GM21723 (cell line): ENCODE data around the gene TTLL8.

Experiments used
- ATAC-seq: cut with Tn5 transposase; IDR thresholded peaks from one replicate; pipeline ENCODE4 v1.9.1; 2021; ENCODE audit warnings: mild to moderate bottlenecking, moderate library complexity; ENCODE audit not compliant: unreplicated experiment

The TTLL8 gene

DNA sequence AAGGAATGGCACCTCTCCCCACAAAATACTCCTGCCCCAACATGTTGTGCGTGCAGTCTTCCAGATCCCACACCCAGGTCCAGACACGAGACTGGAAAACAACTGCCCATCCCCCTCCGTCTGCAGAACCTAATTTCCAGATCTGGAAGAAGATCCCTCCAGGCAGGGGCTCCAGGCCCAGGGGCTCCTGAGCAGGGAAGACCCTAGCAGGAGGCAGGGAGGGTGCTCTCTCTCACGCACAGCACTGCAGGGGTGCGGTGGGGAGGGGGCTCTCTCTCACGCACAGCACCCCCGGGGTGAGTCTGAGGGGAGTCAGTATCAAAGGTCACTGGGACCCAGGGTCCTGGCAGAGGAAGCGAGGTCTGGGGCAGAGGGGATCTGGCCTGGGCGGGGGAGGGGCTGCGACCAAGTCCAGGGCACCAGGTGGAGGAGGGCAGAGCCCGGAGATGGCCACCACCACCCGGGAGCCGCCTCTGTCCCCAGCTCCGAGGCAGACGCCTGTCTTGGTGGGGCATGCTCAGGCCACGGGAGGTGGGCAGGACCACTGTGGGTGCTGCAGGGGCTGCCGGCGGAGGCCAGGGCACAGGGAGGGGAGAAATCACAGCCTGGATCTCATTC lies 25.5 kb upstream of the TTLL8 start:
- ATAC-seq, result no peak

DNA sequence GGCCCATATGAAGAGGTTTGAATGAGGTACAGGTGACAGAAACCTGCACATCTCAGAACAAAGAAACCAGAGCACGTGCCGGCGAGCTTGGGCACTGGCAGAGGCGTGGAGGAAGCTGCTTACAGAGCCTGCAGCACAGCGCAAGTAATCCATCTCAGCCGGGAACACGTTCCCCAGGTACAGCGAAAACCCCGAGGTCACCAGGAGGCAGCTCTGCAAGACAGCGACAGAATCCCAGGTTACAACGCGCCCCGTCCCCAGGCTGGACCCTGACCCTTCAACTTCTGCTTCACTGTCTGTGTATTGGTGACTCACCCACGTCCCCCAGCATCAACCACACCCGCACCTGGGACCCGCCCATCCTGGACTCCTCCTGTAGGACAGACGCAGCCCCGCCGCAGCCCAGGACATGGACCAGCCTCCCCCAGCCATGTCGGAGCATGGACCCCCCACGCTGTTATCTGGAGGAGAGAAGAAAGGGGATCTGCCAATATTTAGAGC lies 24.9 kb upstream of the TTLL8 start:
- no peak for ATAC-seq

DNA sequence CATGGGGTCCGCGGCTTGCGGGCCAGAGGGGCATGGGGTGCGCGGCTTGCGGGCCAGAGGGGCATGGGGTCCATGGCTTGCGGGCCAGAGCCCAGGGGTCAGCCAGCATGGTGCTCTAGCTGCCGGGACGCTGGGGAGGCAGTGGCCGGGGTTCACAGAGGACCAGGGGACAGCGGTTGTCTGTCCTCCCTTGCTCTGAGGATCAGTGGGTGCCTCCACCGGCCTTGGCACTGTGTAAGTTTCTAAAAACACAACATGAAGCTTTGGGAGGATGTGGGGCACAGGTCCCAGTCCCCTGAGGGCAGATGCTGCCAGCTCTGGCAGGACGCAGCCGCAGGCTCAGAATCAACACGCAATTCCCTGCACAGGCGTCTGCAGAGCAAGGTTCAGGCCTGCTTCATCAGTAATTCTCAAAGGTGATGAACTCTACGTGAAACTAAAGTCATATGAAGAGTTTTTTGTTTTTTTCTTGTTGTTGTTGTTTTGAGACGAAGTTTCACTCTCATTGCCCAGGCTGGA lies 24.2 kb upstream of the TTLL8 start:
- ATAC-seq, result no peak

DNA sequence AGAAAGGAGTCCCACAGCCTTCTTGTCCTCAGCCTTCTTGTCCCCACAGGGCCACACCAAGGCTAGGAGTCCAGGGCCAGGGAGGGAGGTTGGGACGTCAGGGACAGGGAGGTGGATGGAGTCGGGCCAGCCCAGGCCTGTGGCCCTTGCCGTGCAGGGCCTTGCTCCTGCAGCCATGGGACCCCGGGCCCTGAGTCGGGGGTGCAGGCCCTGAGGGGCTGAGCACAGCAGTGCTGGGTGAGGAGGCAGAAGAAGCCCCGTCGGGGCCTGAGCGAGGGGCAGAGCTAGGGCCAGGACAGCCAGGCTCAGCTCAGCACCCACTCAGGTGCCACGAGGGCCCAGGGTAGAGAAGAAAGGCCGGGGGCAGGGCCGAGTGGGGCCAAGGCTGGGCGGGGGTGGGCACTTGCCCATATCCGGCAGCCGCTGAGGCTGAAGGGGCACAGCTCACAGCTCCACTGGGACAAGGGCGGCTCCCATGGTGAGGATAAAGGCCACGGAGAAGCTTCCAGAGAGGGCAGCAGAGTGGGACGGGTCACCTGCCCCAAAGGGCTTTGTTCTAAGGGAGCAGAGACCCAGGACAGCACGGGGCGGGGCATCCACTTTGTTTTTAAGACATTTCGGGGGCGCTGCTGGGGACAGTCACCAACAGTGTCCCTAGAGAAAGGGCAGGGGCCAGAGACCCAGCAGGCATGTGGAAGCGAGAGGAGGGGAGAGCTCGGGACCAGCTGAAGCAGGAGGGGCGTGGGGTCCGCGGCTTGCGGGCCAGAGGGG lies 23.5 kb upstream of the TTLL8 start:
- ATAC-seq, result no peak

DNA sequence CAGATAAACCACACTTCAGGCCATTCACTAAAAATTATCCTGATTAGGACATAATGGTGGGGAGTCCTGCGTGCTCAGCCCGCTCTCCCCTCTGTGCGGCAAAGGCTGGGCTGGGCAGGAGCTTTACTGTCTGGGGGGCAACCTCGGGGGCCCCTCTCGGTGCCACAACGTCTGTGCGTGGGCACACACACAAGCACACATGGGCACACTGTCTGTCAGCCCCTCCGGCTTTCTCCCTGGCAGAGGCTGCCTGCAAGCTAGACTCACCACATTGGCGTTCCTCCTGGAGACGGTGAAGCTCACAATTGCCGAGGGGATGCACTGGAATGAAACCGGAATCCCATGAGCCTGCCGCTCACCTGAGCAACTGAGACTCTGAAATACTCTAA lies 22.0 kb upstream of the TTLL8 start:
- ATAC-seq, result no peak

DNA sequence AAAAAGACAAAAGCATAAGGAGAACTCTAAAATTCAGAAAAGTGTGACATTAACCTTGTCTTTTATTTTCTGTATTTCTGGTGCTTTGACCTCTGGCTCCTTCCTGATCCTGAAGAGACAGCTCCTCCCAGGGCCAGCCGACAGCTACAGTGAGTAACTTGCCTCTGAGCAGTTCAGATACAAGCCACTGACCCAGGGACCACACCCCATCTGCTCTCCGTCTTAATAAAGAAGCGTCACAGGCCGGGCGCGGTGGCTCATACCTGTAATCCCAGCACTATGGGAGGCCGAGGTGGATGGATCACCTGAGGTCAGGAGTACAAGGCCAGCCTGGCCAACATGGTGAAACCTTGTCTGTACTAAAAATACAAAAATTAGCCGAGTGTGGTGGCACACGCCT lies 20.7 kb upstream of the TTLL8 start:
- no peak for ATAC-seq

DNA sequence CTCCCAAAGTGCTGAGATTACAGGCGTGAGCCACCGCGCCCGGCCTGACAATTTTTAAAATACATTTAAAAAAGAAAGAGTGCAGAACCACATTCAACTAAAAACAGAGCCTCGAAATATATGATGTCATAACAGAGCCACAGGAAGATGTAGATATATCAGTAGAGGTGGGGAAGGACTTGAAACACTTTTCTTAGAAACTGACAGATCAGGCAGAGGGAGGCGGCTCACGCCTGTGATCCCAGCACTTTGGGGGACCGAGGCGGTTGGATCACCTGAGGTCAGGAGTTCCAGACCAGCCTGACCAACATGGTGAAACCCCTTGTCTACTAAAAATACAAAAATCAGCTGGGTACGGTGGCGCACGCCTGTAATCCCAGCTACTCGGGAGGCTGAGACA lies 20.1 kb upstream of the TTLL8 start:
- no peak for ATAC-seq

DNA sequence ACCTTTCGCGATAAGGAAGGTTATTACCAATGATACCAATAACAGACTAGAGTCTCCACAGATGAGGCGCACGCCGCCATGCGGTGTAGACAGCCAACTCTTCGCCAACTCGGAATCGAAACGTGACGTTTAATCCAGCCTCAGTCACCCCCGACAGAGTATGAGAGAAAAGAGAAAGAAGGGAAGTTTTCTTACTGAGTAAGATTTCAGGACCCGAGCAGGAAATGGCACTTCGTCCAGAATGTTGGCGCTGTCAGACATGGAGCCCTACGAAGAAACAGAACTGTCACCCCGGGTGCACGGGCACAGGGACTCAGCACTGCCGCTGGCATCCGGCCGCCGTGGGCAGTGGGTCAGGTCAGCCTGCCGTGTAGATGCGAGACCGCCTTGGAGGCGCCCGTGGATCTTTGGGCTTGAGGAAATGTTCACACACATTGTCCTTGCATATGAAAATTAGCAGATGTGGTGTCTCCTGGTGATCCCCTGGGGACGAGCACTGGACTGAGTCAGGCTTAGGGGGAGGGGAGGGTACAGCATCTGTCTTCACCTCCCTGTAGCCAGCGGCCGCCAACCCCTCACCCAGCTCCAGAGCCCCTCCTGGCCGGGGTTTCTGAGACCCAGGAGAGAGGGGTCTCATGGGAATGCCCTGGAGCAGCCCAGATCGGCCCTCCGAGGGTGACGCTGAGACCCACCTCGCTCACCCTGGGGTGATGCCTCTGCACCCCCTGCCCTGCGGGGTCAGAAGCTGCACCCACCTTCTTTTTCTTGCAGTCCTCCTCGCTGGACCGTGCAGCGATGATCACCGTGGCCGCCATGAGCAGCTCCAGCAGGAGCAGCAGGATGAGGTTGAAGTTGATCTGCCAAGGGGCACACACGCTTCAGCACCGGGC lies 18.8 kb upstream of the TTLL8 start:
- ATAC-seq, result no peak

DNA sequence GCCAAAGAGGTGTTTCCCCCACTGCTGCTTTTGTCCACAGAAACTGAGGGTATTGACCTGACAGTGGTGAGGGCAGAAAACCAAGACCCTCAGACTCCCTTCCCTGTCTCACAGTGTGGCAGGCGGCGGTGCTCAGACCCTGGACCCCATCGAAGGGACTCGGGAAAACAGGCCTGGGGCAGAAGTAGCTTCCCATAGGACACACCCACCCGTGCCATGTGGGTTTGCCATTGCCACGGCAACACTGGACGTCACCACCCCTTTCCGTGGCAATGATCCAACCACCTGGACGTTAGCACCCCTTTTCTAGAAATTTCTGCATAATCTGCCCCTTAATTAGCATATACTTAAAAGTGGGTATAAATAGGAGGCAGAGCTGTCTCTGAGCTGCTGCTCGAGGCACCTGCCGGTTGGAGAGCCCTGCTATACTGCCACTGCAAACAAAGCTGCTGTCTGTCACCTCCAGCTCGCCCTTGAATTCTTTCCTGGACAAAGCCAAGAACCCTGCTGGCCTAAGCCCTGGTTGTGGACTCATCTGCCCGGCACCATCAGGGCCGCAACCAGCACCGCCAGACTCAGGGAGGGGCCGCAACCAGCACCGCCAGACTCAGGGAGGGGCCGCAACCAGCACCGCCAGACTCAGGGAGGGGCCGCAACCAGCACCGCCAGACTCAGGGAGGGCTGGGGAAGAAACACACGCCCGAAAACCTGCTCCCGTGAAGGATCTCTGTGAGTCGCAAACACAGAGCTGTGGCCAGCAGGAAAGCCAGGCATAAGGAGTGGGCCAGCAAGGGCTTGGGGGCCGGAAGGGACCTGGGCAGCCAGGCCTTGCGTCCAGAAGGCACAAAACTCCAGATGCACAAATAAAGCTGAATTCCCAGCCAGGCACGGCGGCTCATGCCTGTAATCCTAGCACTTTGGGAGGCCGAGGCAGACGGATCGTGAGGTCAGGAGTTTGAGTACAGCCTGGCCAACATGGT lies 16.7 kb upstream of the TTLL8 start:
- no peak for ATAC-seq

DNA sequence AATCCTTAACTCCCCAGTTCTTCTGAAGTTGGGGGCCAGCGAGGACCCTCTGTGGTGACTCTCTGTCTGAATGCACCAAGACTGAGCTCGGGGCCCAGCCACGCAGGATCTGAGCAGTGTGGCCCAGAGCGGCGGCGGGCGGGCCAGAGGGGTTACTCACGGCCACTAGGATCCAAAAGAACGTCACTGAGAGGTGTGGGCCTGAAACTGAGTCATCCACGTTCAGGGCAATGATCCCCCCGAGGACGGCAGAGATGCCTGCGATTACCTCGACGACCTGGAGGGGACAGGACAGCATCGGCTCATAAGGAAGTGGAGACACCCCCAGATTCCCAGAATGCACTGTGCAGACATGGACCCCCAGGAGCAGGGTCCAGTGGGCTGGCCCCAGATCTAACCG lies 16.0 kb upstream of the TTLL8 start:
- ATAC-seq, result no peak

DNA sequence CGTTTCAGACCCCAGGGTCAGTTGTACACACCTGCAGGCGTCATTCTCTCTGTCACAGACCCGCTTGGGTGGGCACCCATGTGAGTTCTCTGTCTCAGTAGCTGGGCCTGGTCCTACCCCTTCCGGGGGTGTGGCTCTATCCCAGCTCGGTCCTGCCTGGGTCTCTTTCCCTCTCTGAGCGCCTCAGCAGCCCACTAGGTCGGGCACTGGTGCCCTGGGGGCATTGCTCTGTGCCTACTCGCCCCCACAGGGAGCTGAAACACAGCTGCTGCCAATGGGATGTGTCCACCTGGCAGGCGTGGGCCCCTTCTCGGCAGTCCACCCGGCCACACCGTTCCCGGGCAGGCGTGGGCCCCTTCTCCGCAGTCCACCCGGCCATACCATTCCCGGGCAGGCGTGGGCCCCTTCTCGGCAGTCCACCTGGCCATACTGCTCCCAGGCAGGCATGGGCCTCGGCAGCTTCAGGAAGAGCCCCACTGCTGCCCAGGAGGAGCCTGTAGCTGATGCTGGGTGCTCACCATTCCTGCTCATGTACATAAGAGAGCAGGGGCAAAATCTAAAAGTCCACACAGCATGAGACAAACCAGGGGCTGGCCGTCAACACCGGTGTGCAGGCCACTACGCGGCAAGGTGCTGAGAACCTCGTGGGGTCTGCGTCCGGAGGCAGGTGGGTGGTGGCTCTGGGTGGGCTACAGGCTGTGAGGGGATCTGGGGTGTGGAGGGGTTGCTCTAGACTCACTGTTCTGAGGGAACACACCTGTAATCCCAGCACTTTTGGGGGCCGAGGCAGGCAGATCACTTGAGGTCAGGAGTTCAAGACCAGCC lies 14.8 kb upstream of the TTLL8 start:
- no peak for ATAC-seq

DNA sequence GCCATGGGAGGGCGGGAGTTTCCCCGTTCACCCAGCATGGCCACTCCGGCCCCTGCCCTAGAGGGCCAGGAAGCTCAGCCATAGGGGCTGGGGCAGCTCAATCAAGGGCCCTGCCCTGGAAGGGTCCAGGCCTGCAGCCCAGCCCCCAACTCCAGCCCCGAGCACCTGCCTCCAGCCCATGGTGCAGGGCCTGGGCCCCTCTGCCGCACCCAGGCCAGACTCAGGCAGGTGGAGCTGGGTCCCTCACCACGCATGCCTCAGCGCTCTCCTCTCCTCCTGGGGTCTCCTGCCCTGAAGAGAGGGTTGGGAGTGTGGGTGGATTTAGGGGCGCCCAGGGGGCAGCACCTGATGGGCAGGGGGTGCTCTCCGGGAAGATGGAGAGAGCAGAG lies 14.1 kb upstream of the TTLL8 start:
- ATAC-seq, result no peak

DNA sequence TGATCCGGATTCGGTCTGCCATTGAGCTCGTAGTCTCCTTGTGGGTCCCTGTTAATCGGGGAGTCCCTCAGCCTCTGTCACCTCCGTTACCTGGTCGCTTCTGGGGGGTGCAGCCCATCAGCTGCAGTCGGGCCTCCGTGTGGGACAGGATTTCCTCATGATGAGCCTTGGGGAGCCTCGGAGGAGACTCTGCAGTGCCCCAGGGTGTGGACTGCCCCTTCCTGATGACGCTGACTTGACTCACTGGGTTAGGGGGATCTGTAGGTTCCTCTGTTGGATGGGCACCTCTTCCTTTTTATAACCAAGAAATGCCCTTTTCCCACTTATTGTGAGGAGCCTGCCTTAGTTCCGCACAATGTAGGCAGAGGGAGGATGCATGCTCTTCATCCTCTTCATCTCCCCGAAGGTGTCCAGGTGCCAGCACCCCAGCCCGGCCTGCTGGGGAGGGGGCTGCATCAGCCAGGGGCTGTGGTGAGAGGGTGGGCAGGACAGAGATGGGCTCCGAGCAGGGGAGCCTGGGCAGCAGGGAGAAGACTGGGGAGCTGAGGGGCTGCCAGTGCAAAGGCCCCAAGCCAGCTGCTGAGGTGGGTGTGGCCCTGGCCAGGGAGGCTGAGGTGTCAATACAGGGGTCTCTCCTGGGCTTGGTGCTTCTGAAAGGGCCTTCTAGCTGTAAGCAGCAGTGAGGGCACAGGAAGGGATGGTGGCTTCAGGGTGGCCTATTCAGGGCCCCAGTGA lies 13.5 kb upstream of the TTLL8 start:
- ATAC-seq, result no peak

DNA sequence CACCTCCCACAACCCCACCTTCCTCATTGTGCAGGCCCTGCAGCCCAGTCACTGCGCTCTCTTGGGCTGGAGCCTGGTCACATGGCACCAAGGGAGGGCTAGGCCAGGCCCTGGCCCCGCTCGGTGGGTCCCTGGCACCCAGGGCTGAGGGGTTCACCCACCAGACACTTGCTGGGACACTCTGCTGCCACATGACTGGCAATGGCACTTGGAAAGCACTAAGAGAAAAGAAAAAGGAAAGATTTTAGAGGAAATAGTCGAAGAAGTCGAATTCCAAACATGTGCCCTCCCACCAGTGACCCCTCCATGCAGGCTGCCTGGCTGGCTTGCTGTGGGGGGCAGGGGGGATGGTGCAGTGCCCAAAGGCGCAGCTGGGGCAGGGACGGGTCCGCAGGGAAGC lies 12.3 kb upstream of the TTLL8 start:
- ATAC-seq, result no peak

DNA sequence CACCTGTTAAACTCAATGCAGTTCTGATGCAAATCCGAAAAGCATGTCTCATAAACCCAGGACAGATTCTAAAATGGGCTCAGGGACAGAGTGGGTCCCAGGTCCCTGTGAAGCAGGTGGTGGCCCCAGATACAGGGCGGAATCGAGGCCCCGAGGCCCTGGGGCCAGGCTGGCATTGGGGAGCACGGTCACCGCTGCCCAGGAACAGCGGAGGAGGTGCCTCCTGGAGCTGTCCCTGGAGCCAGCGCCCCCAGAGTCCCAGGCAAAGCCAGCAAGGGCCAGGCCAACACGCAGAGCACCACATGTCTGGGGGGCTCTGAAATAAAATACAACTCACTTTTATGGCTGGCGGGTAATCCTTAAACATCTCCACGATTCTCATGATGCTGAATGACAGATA lies 10.0 kb upstream of the TTLL8 start:
- ATAC-seq, result no peak

DNA sequence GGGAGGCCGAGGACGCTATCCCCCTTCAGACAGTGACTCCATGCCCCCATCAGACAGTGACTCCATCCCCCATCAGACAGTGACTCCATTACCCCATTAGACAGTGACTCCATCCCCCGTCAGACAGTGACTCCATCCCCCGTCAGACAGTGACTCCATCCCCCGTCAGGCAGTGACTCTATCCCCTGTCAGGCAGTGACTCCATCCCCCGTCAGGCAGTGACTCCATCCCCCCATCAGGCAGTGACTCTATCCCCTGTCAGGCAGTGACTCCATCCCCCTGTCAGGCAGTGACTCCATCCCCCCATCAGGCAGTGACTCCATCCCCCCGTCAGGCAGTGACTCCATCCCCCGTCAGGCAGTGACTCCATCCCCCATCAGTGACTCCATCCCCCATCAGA lies 9.1 kb upstream of the TTLL8 start:
- no peak for ATAC-seq

DNA sequence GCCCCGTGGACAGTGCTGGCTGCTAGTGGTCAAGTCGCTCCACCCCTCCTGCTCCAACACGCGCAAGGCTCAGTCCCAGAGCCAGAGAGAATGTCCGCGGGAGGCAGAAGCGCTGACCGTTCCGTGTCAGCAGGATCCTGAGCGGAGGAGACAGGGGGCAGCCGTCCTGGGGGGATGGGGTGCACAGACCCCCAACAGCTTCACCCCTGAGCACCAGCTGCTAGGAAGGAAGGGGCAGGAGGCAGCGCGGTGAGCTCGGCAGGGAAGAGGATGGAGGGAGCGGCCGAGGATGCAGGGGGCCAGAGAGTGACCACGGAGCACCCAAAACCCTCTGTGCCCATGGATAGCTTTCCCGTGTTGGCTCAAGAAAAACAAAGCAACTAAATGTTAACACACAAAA lies 6.4 kb upstream of the TTLL8 start:
- ATAC-seq, result no peak

DNA sequence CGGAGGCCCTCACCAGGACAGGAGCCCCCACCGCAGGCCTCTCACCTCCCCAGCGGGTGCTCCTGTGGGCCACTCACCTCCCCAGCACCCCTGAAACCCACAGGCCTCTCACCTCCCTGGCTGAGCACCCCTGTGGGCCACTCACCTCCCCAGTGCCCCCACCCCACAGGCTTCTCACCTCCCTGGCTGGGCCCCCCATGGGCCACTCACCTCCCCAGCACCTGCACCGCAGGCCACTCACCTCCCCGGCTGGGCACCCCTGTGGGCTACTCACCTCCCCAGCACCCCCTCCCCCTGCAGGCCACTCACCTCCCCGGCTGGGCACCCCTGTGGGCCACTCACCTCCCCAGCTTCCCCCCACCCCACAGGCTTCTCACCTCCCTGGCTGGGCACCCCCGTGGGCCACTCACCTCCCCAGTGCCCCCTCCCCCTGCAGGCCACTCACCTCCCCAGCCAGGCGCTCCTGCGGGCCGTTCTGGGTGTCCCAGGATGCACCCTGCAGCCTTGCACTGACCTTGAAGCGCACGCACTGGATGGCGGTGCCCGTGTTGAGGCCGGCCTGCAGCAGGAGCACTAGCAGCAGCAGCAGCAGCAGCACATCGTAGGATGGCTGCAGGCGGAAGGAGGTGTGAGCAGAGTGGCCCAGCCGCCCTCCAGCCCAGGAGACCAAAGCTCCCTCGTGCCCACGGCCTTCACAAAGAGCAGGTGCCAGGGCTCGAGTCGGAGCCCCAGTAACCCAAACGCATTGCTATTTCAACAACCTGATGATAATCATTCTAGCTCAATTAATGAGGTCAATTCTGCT lies 5.7 kb upstream of the TTLL8 start:
- no peak for ATAC-seq
